ENCODE data around the gene PPM1B.
A peak's percentile ranks its signal among the peaks of the same experiment; 100 is the strongest.

PPM1B gene

DNA sequence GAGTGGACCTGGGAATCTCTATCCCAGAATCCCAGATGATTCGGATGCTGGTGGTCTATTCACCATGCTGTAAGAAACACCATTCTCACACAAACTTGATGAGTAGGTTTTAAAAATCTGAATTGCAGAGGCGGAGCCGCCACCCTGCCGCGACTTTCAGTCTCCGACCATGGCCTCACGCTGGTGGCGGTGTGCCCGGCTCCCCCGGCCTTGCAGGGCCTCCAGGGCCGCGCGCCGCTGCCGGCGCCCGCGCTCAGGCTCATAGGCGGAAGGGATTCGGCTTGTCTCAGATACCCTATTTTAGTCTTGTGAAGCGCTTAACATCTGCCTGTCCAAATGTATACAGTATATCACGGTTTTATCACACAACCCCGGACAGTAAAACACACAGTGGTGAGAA lies 2.6 kb upstream of the PPM1B start:
- Histone ChIP-seq H4K20me1 (ENCODE audit: control insufficient read depth, insufficient read depth, low read depth, low read length) (peaks cover 16% of the 10 kb centered on the region), H3K27ac (ENCODE audit: low read depth, low read length) (no peak overlapping the region), H3K79me2 (ENCODE audit: control insufficient read depth, low read length) (peaks cover 24% of the 10 kb centered on the region), H3F3A (ENCODE audit: control insufficient read depth, insufficient read depth) (no peaks in the 10 kb centered on the region), H3K9me2 (replicated peaks; ENCODE audit: control insufficient read depth, low read length) (no peaks in the 10 kb centered on the region), H3K4me2 (ENCODE audit: low read length) (no peak overlapping the region), H3K36me3 (ENCODE audit: control insufficient read depth, low read length) (peaks cover 12% of the 10 kb centered on the region), H3K27me3 (ENCODE audit: control insufficient read depth, low read length) (no peaks in the 10 kb centered on the region), H3K4me1 (ENCODE audit: control insufficient read depth, low read length) (peaks cover 15% of the 10 kb centered on the region), H3K9me3 (ENCODE audit: control insufficient read depth, insufficient read depth, low read length) (no peaks in the 10 kb centered on the region), H3K4me3 (ENCODE audit: low read length) (no peak overlapping the region)
- TF ChIP-seq EZH2phosphoT487 (IDR thresholded peaks at IDR 0.05; ENCODE audit: borderline replicate concordance, low read length) = no peak
- TF ChIP-seq, protein P1, sequence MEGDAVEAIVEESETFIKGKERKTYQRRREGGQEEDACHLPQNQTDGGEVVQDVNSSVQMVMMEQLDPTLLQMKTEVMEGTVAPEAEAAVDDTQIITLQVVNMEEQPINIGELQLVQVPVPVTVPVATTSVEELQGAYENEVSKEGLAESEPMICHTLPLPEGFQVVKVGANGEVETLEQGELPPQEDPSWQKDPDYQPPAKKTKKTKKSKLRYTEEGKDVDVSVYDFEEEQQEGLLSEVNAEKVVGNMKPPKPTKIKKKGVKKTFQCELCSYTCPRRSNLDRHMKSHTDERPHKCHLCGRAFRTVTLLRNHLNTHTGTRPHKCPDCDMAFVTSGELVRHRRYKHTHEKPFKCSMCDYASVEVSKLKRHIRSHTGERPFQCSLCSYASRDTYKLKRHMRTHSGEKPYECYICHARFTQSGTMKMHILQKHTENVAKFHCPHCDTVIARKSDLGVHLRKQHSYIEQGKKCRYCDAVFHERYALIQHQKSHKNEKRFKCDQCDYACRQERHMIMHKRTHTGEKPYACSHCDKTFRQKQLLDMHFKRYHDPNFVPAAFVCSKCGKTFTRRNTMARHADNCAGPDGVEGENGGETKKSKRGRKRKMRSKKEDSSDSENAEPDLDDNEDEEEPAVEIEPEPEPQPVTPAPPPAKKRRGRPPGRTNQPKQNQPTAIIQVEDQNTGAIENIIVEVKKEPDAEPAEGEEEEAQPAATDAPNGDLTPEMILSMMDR (IDR thresholded peaks at IDR 0.05; ENCODE audit: low read depth, low read length, poor library complexity, severe bottlenecking) = no peak

DNA sequence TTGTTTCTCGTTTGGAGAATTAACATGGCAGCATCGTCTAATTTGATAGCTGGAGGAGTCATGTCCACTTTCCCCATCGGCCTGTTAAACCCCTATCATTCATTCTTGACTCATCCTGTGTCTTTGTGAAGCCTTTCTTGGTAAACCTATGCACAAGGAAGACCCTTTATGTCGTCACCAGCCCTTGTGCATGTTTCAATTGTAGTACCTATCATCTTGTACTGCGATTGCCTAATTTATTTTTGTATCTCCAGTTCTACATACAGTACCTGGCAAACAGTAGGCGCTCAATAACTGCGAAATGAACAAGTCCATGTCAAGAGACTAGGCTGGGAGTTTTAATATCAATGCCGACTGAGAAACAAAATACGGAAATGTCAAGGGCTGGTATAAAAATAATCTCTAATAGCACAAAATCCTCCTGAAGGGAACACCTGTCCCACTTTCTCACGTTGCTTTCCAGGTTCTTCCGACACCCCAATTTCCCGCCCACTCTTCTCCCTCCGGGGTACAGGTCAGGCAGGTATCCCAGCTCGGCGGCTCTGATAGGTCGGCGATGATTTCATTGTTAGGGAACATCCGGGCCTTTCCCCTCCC lies 1.3 kb upstream of the PPM1B start:
- TF ChIP-seq EZH2phosphoT487 (IDR thresholded peaks at IDR 0.05; ENCODE audit: borderline replicate concordance, low read length) = no peak
- TF ChIP-seq, protein P1 (IDR thresholded peaks at IDR 0.05; ENCODE audit: low read depth, low read length, poor library complexity, severe bottlenecking) = no peak
- H3K27ac ChIP-seq (ENCODE audit: low read depth, low read length) = peak overlapping the region; percentile 81
- H3K36me3 ChIP-seq (ENCODE audit: control insufficient read depth, low read length) = peaks cover 13% of the 10 kb centered on the region
- H3K27me3 ChIP-seq (ENCODE audit: control insufficient read depth, low read length) = no peaks in the 10 kb centered on the region
- no peaks in the 10 kb centered on the region for H3K9me2 ChIP-seq (replicated peaks; ENCODE audit: control insufficient read depth, low read length)
- no peaks in the 10 kb centered on the region for H3K9me3 ChIP-seq (ENCODE audit: control insufficient read depth, insufficient read depth, low read length)
- H4K20me1 ChIP-seq (ENCODE audit: control insufficient read depth, insufficient read depth, low read depth, low read length) = peaks cover 18% of the 10 kb centered on the region
- peak overlapping the region; percentile 71 for H3K4me2 ChIP-seq (ENCODE audit: low read length)
- no peaks in the 10 kb centered on the region for H3F3A ChIP-seq (ENCODE audit: control insufficient read depth, insufficient read depth)
- peaks cover 19% of the 10 kb centered on the region for H3K4me1 ChIP-seq (ENCODE audit: control insufficient read depth, low read length)
- H3K79me2 ChIP-seq (ENCODE audit: control insufficient read depth, low read length) = peaks cover 37% of the 10 kb centered on the region
- peak overlapping the region; percentile 72 for H3K4me3 ChIP-seq (ENCODE audit: low read length)

DNA sequence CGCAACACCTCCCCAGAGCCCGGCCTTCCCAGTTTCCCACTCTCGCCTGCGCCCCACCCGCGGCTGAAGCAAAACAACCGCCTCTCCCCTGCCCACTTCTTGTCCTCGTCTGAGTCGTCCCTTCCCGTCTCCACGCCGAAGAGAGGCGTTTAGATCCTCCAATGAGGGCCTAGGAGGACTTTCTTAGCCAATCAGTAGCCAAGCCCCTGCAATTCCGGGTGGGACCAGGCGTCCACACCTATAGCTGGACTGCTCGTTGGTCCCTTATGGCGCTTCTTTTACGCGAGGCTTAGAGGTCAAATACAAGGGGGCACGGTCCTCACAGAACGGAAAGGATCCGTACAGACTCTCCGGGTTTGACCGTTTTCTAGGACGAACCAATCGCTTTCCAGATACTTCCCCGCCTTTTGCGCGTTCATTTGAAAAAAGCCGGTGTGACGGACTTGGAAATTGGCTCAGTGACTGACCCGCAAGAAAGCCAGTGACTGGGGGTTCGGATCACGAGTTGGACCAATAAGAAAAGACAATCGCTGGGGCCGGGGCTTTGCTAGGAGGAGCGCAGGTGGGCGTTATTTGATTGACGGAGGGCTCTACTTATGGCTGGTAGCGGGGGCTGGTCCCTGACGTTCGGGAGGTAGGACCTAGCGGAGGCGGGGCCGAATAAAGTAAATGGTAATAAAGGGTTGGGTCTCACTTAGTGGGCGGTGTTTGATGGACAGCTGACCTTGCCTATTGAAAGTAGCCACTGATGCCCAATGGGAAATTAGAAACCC lies 581 bp upstream of the PPM1B start:
- peak overlapping the region; percentile 71 for H3K4me2 ChIP-seq (ENCODE audit: low read length)
- no peaks in the 10 kb centered on the region for H3K9me3 ChIP-seq (ENCODE audit: control insufficient read depth, insufficient read depth, low read length)
- no peaks in the 10 kb centered on the region for H3K9me2 ChIP-seq (replicated peaks; ENCODE audit: control insufficient read depth, low read length)
- peaks cover 19% of the 10 kb centered on the region for H3K4me1 ChIP-seq (ENCODE audit: control insufficient read depth, low read length)
- H3K4me3 ChIP-seq (ENCODE audit: low read length) = peak overlapping the region; percentile 72
- H4K20me1 ChIP-seq (ENCODE audit: control insufficient read depth, insufficient read depth, low read depth, low read length) = peaks cover 18% of the 10 kb centered on the region
- TF ChIP-seq, protein P1 (IDR thresholded peaks at IDR 0.05; ENCODE audit: low read depth, low read length, poor library complexity, severe bottlenecking) = no peak
- TF ChIP-seq EZH2phosphoT487 (IDR thresholded peaks at IDR 0.05; ENCODE audit: borderline replicate concordance, low read length) = no peak
- peaks cover 13% of the 10 kb centered on the region for H3K36me3 ChIP-seq (ENCODE audit: control insufficient read depth, low read length)
- no peaks in the 10 kb centered on the region for H3F3A ChIP-seq (ENCODE audit: control insufficient read depth, insufficient read depth)
- peak overlapping the region; percentile 81 for H3K27ac ChIP-seq (ENCODE audit: low read depth, low read length)
- H3K27me3 ChIP-seq (ENCODE audit: control insufficient read depth, low read length) = no peaks in the 10 kb centered on the region
- peaks cover 44% of the 10 kb centered on the region for H3K79me2 ChIP-seq (ENCODE audit: control insufficient read depth, low read length)
